WTC11 (cell line): Measurements from ENCODE around the gene FCHSD2. TPM values are rescaled to one million over a fixed set of nuclear protein-coding genes. Genes with fewer than 3 reads are reported as not detected.

Experiments
- ATAC-seq: fragments of 200-7000 bp; cut with Tn5 transposase; 2 replicates; pipeline ENCODE4 v1.10.0; 2021; ENCODE audit warnings: mild to moderate bottlenecking, moderate library complexity
- CTCF ChIA-PET: fragments of 300-600 bp; sonication (Branson Sonifier 250); formaldehyde crosslinking; loops from one replicate; lab custom pipeline; 2021; ENCODE audit warnings: antibody characterized with exemption; lab: Charles Lee
- POLR2A ChIA-PET: fragments of 350-600 bp; sonication (Branson Sonifier 250); formaldehyde crosslinking; loops from one replicate; lab custom pipeline; 2021; ENCODE audit warnings: antibody characterized with exemption; lab: Charles Lee
- DNase-seq: peaks from one replicate; pipeline ENCODE4 v3.0.0; 2021; ENCODE audit warnings: low spot score
- H3K27ac Mint-ChIP-seq: 2 replicates; pipeline ENCODE4 v1.8.0; 2021; ENCODE audit warnings: mixed read lengths
- H3K27me3 Mint-ChIP-seq: 2 replicates; pipeline ENCODE4 v1.8.0; 2021; ENCODE audit warnings: low read depth, mild to moderate bottlenecking, moderate library complexity, mixed read lengths
- H3K36me3 Mint-ChIP-seq: 2 replicates; pipeline ENCODE4 v1.8.0; 2021; ENCODE audit warnings: mixed read lengths
- H3K4me1 Mint-ChIP-seq: 2 replicates; pipeline ENCODE4 v1.8.0; 2022; ENCODE audit warnings: mixed read lengths
- H3K4me3 Mint-ChIP-seq: 2 replicates; pipeline ENCODE4 v1.8.0; 2021; ENCODE audit warnings: mild to moderate bottlenecking, moderate library complexity, mixed read lengths
- H3K9me3 Mint-ChIP-seq: 2 replicates; pipeline ENCODE4 v1.8.0; 2021; ENCODE audit warnings: mixed read lengths
- AR ChIP-seq: fragments of 250-450 bp; sonication (Bioruptor Pico); IDR thresholded peaks from 2 replicates; pipeline ENCODE4 v1.9.0; 2021; ENCODE audit warnings: mild to moderate bottlenecking
- ATF2 ChIP-seq: sonication (generic); formaldehyde crosslinking; IDR thresholded peaks from 2 replicates; pipeline ENCODE4 v1.8.1; 2022; ENCODE audit warnings: low read depth, missing genetic modification reagents, borderline replicate concordance
- CDX4 ChIP-seq: fragments of 250-450 bp; sonication (Bioruptor Pico); IDR thresholded peaks from 2 replicates; pipeline ENCODE4 v1.9.0; 2021; ENCODE audit warnings: moderate library complexity, mild to moderate bottlenecking, inconsistent platforms, borderline replicate concordance
- CREB1 ChIP-seq: sonication (generic); formaldehyde crosslinking; IDR thresholded peaks from 2 replicates; pipeline ENCODE4 v1.8.0; 2023; ENCODE audit warnings: mild to moderate bottlenecking, missing genetic modification reagents
- CTCF ChIP-seq: fragments of 200-600 bp; IDR thresholded peaks from 2 replicates; pipeline ENCODE4 v1.8.0; 2022; ENCODE audit warnings: antibody characterized with exemption
- ESRRA ChIP-seq: sonication (generic); formaldehyde crosslinking; IDR thresholded peaks from 2 replicates; pipeline ENCODE4 v1.8.1; 2022; ENCODE audit warnings: mild to moderate bottlenecking, missing genetic modification reagents, borderline replicate concordance
- ETV6 ChIP-seq: sonication (generic); formaldehyde crosslinking; IDR thresholded peaks from 2 replicates; pipeline ENCODE4 v1.8.1; 2022; ENCODE audit warnings: mild to moderate bottlenecking, missing genetic modification reagents
- IRF2 ChIP-seq: sonication (generic); formaldehyde crosslinking; IDR thresholded peaks from 2 replicates; pipeline ENCODE4 v1.8.0; 2022; ENCODE audit warnings: low read depth, missing genetic modification reagents, borderline replicate concordance
- MXD4 ChIP-seq: fragments of 250-450 bp; sonication (Bioruptor Pico); IDR thresholded peaks from 2 replicates; pipeline ENCODE4 v1.8.0; 2021; ENCODE audit warnings: mild to moderate bottlenecking, moderate library complexity, borderline replicate concordance
- OVOL2 ChIP-seq: fragments of 250-450 bp; sonication (Bioruptor Pico); IDR thresholded peaks from 2 replicates; pipeline ENCODE4 v1.9.0; 2021; ENCODE audit warnings: mild to moderate bottlenecking, borderline replicate concordance
- PRDM15 ChIP-seq: sonication (generic); formaldehyde crosslinking; IDR thresholded peaks from 2 replicates; pipeline ENCODE4 v1.8.0; 2022; ENCODE audit warnings: missing genetic modification reagents
- PREB ChIP-seq: sonication (generic); formaldehyde crosslinking; IDR thresholded peaks from 2 replicates; pipeline ENCODE4 v1.8.1; 2022; ENCODE audit warnings: mild to moderate bottlenecking, missing genetic modification reagents, moderate library complexity, borderline replicate concordance
- TP53 ChIP-seq: sonication (generic); formaldehyde crosslinking; IDR thresholded peaks from 2 replicates; pipeline ENCODE4 v1.8.1; 2023; ENCODE audit warnings: mild to moderate bottlenecking, missing genetic modification reagents
- ZMAT4 ChIP-seq: fragments of 250-450 bp; sonication (Bioruptor Pico); IDR thresholded peaks from 2 replicates; pipeline ENCODE4 v1.9.0; 2021; ENCODE audit warnings: mild to moderate bottlenecking
- ZNF138 ChIP-seq: sonication (generic); formaldehyde crosslinking; conservative IDR thresholded peaks from 2 replicates; pipeline ENCODE4 v1.8.1; 2022; ENCODE audit warnings: mild to moderate bottlenecking, moderate library complexity, missing genetic modification reagents
- ZNF281 ChIP-seq: sonication (generic); formaldehyde crosslinking; IDR thresholded peaks from 2 replicates; pipeline ENCODE4 v1.8.0; 2023; ENCODE audit warnings: mild to moderate bottlenecking, missing genetic modification reagents
- total RNA-seq: library from RNA; stranded (reverse); gene quantifications from 3 replicates; pipeline ENCODE4 v1.2.3, GENCODE V29; 2021

Gene FCHSD2
- total RNA-seq, 1 experiment from 2014 or later = 10.1 TPM

GRCh38 chr11:72965672-72966071 lies 176.4 kb downstream of the FCHSD2 start (continued):
- TF ChIP-seq TP53 (CRISPR knock-in tag) (no peak), AR (CRISPR knock-in tag) (no peak), CDX4 (CRISPR knock-in tag) (no peak), ZNF281 (CRISPR knock-in tag) (no peak), ZMAT4 (no peak), ESRRA (CRISPR knock-in tag) (no peak)

- H3K9me3 Mint-ChIP-seq = no peaks in the 10 kb centered on the region
- no peak for ATAC-seq
- no peak overlapping the region for H3K4me3 Mint-ChIP-seq
- H3K27me3 Mint-ChIP-seq = no peaks in the 10 kb centered on the region
- no peak overlapping the region for H3K27ac Mint-ChIP-seq
- no peaks in the 10 kb centered on the region for H3K36me3 Mint-ChIP-seq
- no peak for DNase-seq
- CTCF ChIA-PET = interaction anchor here (0.6 kb wide), 1 partner anchor 238 kb away, joined by 3 read pairs; no protein-coding TSS in a partner anchor
- no peaks in the 10 kb centered on the region for H3K4me1 Mint-ChIP-seq
- POLR2A ChIA-PET = no interaction called here
- TF ChIP-seq ATF2 (CRISPR knock-in tag) (no peak), AR (CRISPR knock-in tag) (no peak), ZMAT4 (no peak), CTCF (no peak), ETV6 (no peak), MXD4 (CRISPR knock-in tag) (no peak), PREB (CRISPR knock-in tag) (no peak), OVOL2 (CRISPR knock-in tag) (no peak), CREB1 (no peak), PRDM15 (CRISPR knock-in tag) (no peak), ZNF138 (CRISPR knock-in tag) (no peak), IRF2 (CRISPR knock-in tag) (no peak)
These were observed 179.4 kb downstream of the FCHSD2 start for GRCh38 chr11:72962717-72963116.
